Erythroblast (primary cell): ENCODE measurements around the gene LRRC49.
"Not testable (repeated sequence)": the region's sequence is repeated elsewhere in the genome, so short reads cannot be mapped to it uniquely, and the experiment has no call there.

Experiments
- GATA1 ChIP-seq: IDR thresholded peaks from 2 replicates; pipeline ENCODE4 v1.6.1; 2011; ENCODE audit warnings: low read depth, mild to moderate bottlenecking, control low read depth, low read length, moderate library complexity
- POLR2A ChIP-seq: IDR thresholded peaks from 2 replicates; pipeline ENCODE4 v1.6.1; 2011; ENCODE audit warnings: mild to moderate bottlenecking, low read length

- not testable (repeated sequence) for TF ChIP-seq POLR2A, GATA1
Observed at GRCh38 chr15:70943285-70943684, 50.7 kb downstream of the LRRC49 start.
